SH-SY5Y (cell line): ENCODE results near the gene SV2C.

ENCODE experiments used
- GATA2 ChIP-seq: IDR thresholded peaks from 2 replicates; pipeline ENCODE4 v1.6.1; 2011; ENCODE audit warnings: mild to moderate bottlenecking, low read depth, low read length
- GATA3 ChIP-seq: IDR thresholded peaks from 2 replicates; pipeline ENCODE4 v1.6.1; 2011; ENCODE audit warnings: low read depth, mild to moderate bottlenecking, low read length, moderate library complexity

DNA sequence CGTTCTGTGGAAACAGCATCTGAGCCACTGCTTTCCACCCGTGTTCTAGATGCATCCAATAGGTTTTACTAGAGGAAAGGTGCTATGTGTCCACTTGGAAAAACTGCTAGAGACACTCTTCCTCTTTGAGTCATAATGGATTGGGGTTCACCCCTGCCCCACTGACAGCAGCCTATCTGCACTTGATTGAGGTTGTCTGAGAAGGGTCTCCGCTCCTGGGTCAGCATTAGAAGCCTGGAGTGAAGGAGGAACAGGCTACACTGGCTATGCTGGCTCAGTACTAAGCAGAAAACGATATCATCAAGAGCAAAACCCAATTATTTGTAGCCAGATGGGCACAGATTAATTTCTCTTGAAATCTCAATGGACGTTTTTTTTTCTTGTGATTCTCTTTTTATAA, 167.3 kb downstream of the SV2C start:
- TF ChIP-seq GATA3 = no peak
- TF ChIP-seq GATA2 = no peak
